HL-60/S4 (cell line): ENCODE data around the gene SENP3.
"Not testable (repeated sequence)": the region's sequence is repeated elsewhere in the genome, so short reads cannot be mapped to it uniquely, and the experiment has no call there.

Experiments used
- in situ Hi-C: fragments of 300-500 bp; cut with MboI; formaldehyde crosslinking; loops from 2 replicates; pipeline ENCODE4 v1.14.3; 2022; ENCODE audit warnings: low sequenced_read_pairs

Gene SENP3

GRCh38 chr17:7591596-7591995 is 29.9 kb downstream of the SENP3 start:
- in situ Hi-C loops = no loop called here

- in situ Hi-C loops = no loop called here
Measured at GRCh38 chr17:7592422-7593021, 30.8 kb downstream of the SENP3 start.

GRCh38 chr17:7593296-7593695 is 31.6 kb downstream of the SENP3 start:
- in situ Hi-C loops = no loop called here

GRCh38 chr17:7597561-7597960 is 35.8 kb downstream of the SENP3 start:
- in situ Hi-C loops = not testable (repeated sequence)

GRCh38 chr17:7606280-7606679 is 44.6 kb downstream of the SENP3 start:
- in situ Hi-C loops = no loop called here

GRCh38 chr17:7610641-7611040 is 48.9 kb downstream of the SENP3 start:
- in situ Hi-C loops = no loop called here

GRCh38 chr17:7611635-7612293 is 50.0 kb downstream of the SENP3 start:
- in situ Hi-C loops = no loop called here

- in situ Hi-C loops = no loop called here
Measured at GRCh38 chr17:7612294-7612640, 50.5 kb downstream of the SENP3 start.

- in situ Hi-C loops = no loop called here
Measured at GRCh38 chr17:7613769-7614424, 52.2 kb downstream of the SENP3 start.

- in situ Hi-C loops = no loop called here
Measured at GRCh38 chr17:7614425-7615264, 52.9 kb downstream of the SENP3 start, which contains the start of gene FXR2. Gene FXR2 (minus strand): TSS chr17:7614897. CDS start chr17:7614532, 365 bp downstream.

GRCh38 chr17:7615265-7615747 is 53.6 kb downstream of the SENP3 start:
- in situ Hi-C loops = no loop called here

GRCh38 chr17:7618608-7619007 is 56.9 kb downstream of the SENP3 start:
- in situ Hi-C loops = no loop called here

GRCh38 chr17:7620835-7621234 is 59.1 kb downstream of the SENP3 start:
- in situ Hi-C loops = no loop called here
